SJCRH30 (cell line): Measurements from ENCODE around the gene GPA33. TPM values are rescaled to one million over a fixed set of nuclear protein-coding genes. Genes with fewer than 3 reads are reported as not detected.

Experiments used
- DNase-seq, 2 experiments: peaks; one replicate each; pipeline ENCODE4 v3.0.0-alpha.2; 2015 to 2020
- H3K27ac ChIP-seq: fragments of 250-450 bp; sonication (Bioruptor Pico); 2 replicates; pipeline ENCODE4 v1.5.1; 2020; ENCODE audit warnings: mild to moderate bottlenecking, moderate library complexity
- H3K27me3 ChIP-seq: fragments of 250-450 bp; sonication (Bioruptor Pico); 2 replicates; pipeline ENCODE4 v1.5.1; 2020; ENCODE audit warnings: mild to moderate bottlenecking, moderate library complexity
- H3K36me3 ChIP-seq: fragments of 250-450 bp; sonication (Bioruptor Pico); 2 replicates; pipeline ENCODE4 v1.5.1; 2020; ENCODE audit warnings: mild to moderate bottlenecking, moderate library complexity
- H3K4me1 ChIP-seq: fragments of 250-450 bp; sonication (Bioruptor Pico); 2 replicates; pipeline ENCODE4 v1.5.1; 2020; ENCODE audit warnings: mild to moderate bottlenecking, moderate library complexity
- H3K4me3 ChIP-seq: fragments of 250-450 bp; sonication (Bioruptor Pico); 2 replicates; pipeline ENCODE4 v1.5.1; 2020; ENCODE audit warnings: mild to moderate bottlenecking, moderate library complexity
- H3K9me3 ChIP-seq: fragments of 250-450 bp; sonication (Bioruptor Pico); replicated peaks from 2 replicates; pipeline ENCODE4 v1.5.1; 2020; ENCODE audit warnings: mild to moderate bottlenecking, moderate library complexity
- total RNA-seq: library from RNA; depleted of rRNA; stranded (reverse); fragments of >200 nt; shearing (Covaris generic); gene quantifications from 2 replicates; pipeline ENCODE4 v1.2.3, GENCODE V29; 2014; rRNA removed

GPA33 gene
- total RNA-seq, 1 experiment from 2014 or later = 0.14 TPM

- DNase-seq = no peak
- H3K9me3 ChIP-seq = no peaks in the 10 kb centered on the region
- H3K4me3 ChIP-seq = no peak overlapping the region
- H3K36me3 ChIP-seq = no peaks in the 10 kb centered on the region
- no peaks in the 10 kb centered on the region for H3K4me1 ChIP-seq
- H3K27ac ChIP-seq = no peak overlapping the region
- no peaks in the 10 kb centered on the region for H3K27me3 ChIP-seq
Measured at GRCh38 chr1:167022384-167022783, 67.8 kb downstream of the GPA33 start.

DNA sequence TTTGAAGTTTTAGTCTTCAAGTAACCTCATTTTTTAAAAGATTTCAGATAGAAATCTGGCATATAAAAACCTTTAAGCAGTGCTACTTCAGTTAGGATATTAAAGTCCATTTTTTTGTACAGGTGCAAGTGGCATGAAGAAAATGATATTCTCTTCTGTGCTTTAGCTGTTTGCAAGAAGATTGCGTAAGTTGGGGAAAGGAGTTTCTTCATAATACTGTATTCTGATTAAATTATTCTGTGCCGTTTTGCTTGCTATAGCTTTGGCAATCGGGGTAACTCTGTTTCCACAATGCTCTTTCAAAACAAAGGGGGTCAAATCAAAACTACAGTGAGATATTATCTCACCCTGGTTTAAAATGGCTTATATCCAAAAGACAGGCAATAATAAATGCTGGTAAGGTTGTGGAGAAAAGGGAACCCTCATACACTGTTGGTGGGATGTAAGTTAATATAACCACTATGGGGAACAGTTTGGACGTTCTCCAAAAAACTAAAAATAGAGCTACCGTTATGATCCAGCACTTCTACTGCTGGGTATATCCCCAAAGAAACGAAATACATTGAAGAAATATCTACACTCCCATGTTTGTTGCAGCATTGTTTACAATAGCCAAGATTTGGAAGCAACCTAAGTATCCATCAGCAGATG is 74.0 kb downstream of the GPA33 start:
- DNase-seq = no peak
- Histone ChIP-seq H3K4me3 (no peak overlapping the region), H3K27me3 (no peaks in the 10 kb centered on the region), H3K9me3 (no peaks in the 10 kb centered on the region), H3K27ac (no peak overlapping the region), H3K4me1 (no peaks in the 10 kb centered on the region), H3K36me3 (no peaks in the 10 kb centered on the region)

DNA sequence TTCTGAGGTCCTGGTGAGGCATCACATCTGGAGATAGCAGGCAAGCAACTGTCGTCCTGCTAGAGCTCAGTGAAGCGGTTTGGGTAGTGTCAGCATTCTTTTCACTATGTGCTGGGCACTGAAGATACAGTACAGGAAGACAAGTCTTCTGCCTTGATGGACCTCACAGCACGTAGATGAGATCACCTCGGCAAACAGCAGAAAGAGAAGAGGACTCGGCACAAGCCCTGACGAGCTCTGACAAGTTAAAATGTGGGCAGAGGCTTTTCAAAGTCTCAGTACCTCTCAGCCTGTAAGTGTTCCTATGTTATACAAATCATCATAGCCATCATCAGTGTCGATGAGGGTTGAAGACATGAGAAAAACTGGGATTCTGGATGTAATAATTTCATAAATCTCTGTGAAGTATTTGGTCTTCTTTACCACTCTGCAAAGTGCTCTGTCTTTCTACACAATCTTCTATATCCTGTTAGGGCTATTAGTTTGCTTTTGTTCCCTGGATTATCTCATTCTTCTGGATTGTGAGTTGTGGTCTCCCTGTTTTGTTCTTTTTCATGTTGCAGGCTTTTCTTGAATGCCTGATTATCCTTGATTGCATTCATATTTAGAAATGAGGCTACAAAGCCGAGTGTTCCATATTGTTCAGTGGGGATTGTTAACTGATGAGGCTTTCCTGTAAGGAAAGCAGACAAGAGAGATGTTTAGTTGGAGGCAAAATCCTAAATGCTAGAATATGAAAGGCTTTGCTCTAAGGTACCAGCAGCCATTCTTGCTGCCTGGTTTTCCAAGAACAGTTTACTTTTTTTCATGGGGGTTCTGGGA is 76.9 kb downstream of the GPA33 start:
- no peak overlapping the region for H3K27ac ChIP-seq
- no peak overlapping the region for H3K4me3 ChIP-seq
- no peaks in the 10 kb centered on the region for H3K9me3 ChIP-seq
- no peaks in the 10 kb centered on the region for H3K27me3 ChIP-seq
- H3K36me3 ChIP-seq = no peaks in the 10 kb centered on the region
- no peaks in the 10 kb centered on the region for H3K4me1 ChIP-seq
- no peak for DNase-seq

DNA sequence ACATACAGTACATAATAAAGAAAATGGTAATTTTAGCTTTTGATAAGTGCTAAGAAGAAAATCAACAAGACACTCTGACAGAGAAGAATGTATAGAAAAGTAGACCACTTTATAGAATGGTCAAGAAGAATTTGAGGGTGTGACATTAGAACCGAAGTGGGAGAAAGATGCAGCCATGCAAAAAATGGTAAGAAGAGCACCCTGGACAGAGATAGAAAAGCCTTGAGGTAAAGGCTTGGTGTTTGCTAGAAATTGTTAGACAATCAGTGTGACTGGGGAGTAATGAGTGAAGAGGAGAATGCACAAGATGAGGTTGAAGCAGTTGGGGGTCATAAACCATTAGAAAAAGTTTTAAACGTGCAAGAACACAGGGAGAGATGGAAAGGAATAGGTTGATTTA is 77.6 kb downstream of the GPA33 start:
- Histone ChIP-seq H3K36me3 (no peaks in the 10 kb centered on the region), H3K27me3 (no peaks in the 10 kb centered on the region), H3K9me3 (no peaks in the 10 kb centered on the region), H3K27ac (no peak overlapping the region), H3K4me3 (no peak overlapping the region), H3K4me1 (no peaks in the 10 kb centered on the region)
- DNase-seq = no peak

GRCh38 chr1:167011560-167012191 is 78.5 kb downstream of the GPA33 start:
- H3K4me1 ChIP-seq = no peaks in the 10 kb centered on the region
- no peak overlapping the region for H3K27ac ChIP-seq
- H3K4me3 ChIP-seq = no peak overlapping the region
- H3K36me3 ChIP-seq = no peaks in the 10 kb centered on the region
- no peaks in the 10 kb centered on the region for H3K9me3 ChIP-seq
- DNase-seq = no peak
- no peaks in the 10 kb centered on the region for H3K27me3 ChIP-seq

- H3K36me3 ChIP-seq = no peaks in the 10 kb centered on the region
- DNase-seq = no peak
- no peaks in the 10 kb centered on the region for H3K4me1 ChIP-seq
- H3K4me3 ChIP-seq = no peak overlapping the region
- no peaks in the 10 kb centered on the region for H3K27me3 ChIP-seq
- no peaks in the 10 kb centered on the region for H3K9me3 ChIP-seq
- no peak overlapping the region for H3K27ac ChIP-seq
Measured at GRCh38 chr1:167003711-167004110, 86.5 kb downstream of the GPA33 start.

Other genes starting within 250 kb of the GPA33 start
- 14.1 and 15.9 TPM in 2 replicates for gene TADA1, start 214.1 kb downstream of the GPA33 start, total RNA-seq
- gene ILDR2, start 114.8 kb downstream of the GPA33 start, total RNA-seq = 0.69 and 0.91 TPM in 2 replicates
- not detected in 2 replicates for gene MAEL, start 101.1 kb downstream of the GPA33 start, total RNA-seq
- 6.8 and 7.1 TPM in 2 replicates for gene STYXL2, start 3.7 kb upstream of the GPA33 start, total RNA-seq
- gene POU2F1, start 130.5 kb upstream of the GPA33 start, total RNA-seq = 16.6 and 16.8 TPM in 2 replicates